Measurements from ENCODE around the gene ZFYVE26. TPM values are rescaled to one million over a fixed set of nuclear protein-coding genes. Genes with fewer than 3 reads are reported as not detected.

The ZFYVE26 gene
- total RNA-seq, 1 experiment from 2014 or later = 21.1 TPM

GRCh38 chr14:67735336-67736147, 80.8 kb downstream of the ZFYVE26 start:
- Histone ChIP-seq H3F3A (ENCODE audit: low read length, unreplicated experiment) (no peaks in the 10 kb centered on the region), H4K20me1 (ENCODE audit: low read length) (no peaks in the 10 kb centered on the region), H3K4me1 (ENCODE audit: insufficient read depth, low read length) (peaks cover 14% of the 10 kb centered on the region), H3K4me3 (ENCODE audit: low read length) (no peak overlapping the region), H2AFZ (ENCODE audit: low read length) (no peak overlapping the region), H3K9ac (ENCODE audit: low read length) (no peak overlapping the region), H3K27ac (ENCODE audit: low read length) (no peak overlapping the region), H3K27me3 (ENCODE audit: low read length) (no peaks in the 10 kb centered on the region), H3K4me2 (ENCODE audit: low read length) (no peak overlapping the region), H3K79me2 (ENCODE audit: low read length) (no peaks in the 10 kb centered on the region), H3K9me3 (ENCODE audit: low read length) (no peaks in the 10 kb centered on the region), H3K36me3 (ENCODE audit: low read depth, low read length) (no peaks in the 10 kb centered on the region), H3K9me2 (replicated peaks; ENCODE audit: low read length) (no peaks in the 10 kb centered on the region)
- DNase-seq (no peak), ATAC-seq (no peak)
- intact Hi-C loops (cut with micrococcal nuclease) = no loop called here
- ChIA-PET CTCF (no interaction called here), POLR2A (ENCODE audit: unreplicated experiment) (no interaction called here)
- no TSS peak for BruUV-seq (replicated peaks)
- no peak for TF ChIP-seq EZH2 (IDR thresholded peaks at IDR 0.05; ENCODE audit: low read length, unreplicated experiment)
- no peak for TF ChIP-seq CTCF (conservative IDR thresholded peaks at IDR 0.05; ENCODE audit: low read depth, low read length)
- TF ChIP-seq EZH2phosphoT487 (IDR thresholded peaks at IDR 0.05; ENCODE audit: borderline replicate concordance, low read length) = no peak

- no peaks in the 10 kb centered on the region for H3K79me2 ChIP-seq (ENCODE audit: low read length)
- BruUV-seq (replicated peaks) = no TSS peak
- no peak overlapping the region for H3K9ac ChIP-seq (ENCODE audit: low read length)
- TF ChIP-seq CTCF (conservative IDR thresholded peaks at IDR 0.05; ENCODE audit: low read depth, low read length) (peak; percentile 21; the same call in 1 of the 2 replicates), EZH2phosphoT487 (IDR thresholded peaks at IDR 0.05; ENCODE audit: borderline replicate concordance, low read length) (no peak)
- H3K9me3 ChIP-seq (ENCODE audit: low read length) = no peaks in the 10 kb centered on the region
- peaks cover 10% of the 10 kb centered on the region for H3K4me1 ChIP-seq (ENCODE audit: insufficient read depth, low read length)
- ATAC-seq = peak; percentile 32; the same call in 1 of the 2 replicates
- no peaks in the 10 kb centered on the region for H3F3A ChIP-seq (ENCODE audit: low read length, unreplicated experiment)
- no peak overlapping the region for H2AFZ ChIP-seq (ENCODE audit: low read length)
- no peaks in the 10 kb centered on the region for H4K20me1 ChIP-seq (ENCODE audit: low read length)
- intact Hi-C loops (cut with micrococcal nuclease) = no loop called here
- H3K9me2 ChIP-seq (replicated peaks; ENCODE audit: low read length) = no peaks in the 10 kb centered on the region
- DNase-seq = no peak
- no peaks in the 10 kb centered on the region for H3K27me3 ChIP-seq (ENCODE audit: low read length)
- POLR2A ChIA-PET (ENCODE audit: unreplicated experiment) = no interaction called here
- H3K4me3 ChIP-seq (ENCODE audit: low read length) = no peak overlapping the region
- CTCF ChIA-PET = no interaction called here
- no peaks in the 10 kb centered on the region for H3K36me3 ChIP-seq (ENCODE audit: low read depth, low read length)
- H3K27ac ChIP-seq (ENCODE audit: low read length) = no peak overlapping the region
- H3K4me2 ChIP-seq (ENCODE audit: low read length) = no peak overlapping the region
Measured at GRCh38 chr14:67734675-67735074, 81.7 kb downstream of the ZFYVE26 start.

GRCh38 chr14:67733616-67734015, 82.8 kb downstream of the ZFYVE26 start:
- Histone ChIP-seq H4K20me1 (ENCODE audit: low read length) (no peaks in the 10 kb centered on the region), H3F3A (ENCODE audit: low read length, unreplicated experiment) (no peaks in the 10 kb centered on the region), H3K9ac (ENCODE audit: low read length) (no peak overlapping the region), H3K27ac (ENCODE audit: low read length) (no peak overlapping the region), H3K4me1 (ENCODE audit: insufficient read depth, low read length) (no peaks in the 10 kb centered on the region), H2AFZ (ENCODE audit: low read length) (no peak overlapping the region), H3K4me2 (ENCODE audit: low read length) (no peak overlapping the region), H3K36me3 (ENCODE audit: low read depth, low read length) (no peaks in the 10 kb centered on the region), H3K9me2 (replicated peaks; ENCODE audit: low read length) (no peaks in the 10 kb centered on the region), H3K79me2 (ENCODE audit: low read length) (no peaks in the 10 kb centered on the region), H3K9me3 (ENCODE audit: low read length) (no peaks in the 10 kb centered on the region), H3K27me3 (ENCODE audit: low read length) (no peaks in the 10 kb centered on the region), H3K4me3 (ENCODE audit: low read length) (no peak overlapping the region)
- no TSS peak for BruUV-seq (replicated peaks)
- POLR2A ChIA-PET (ENCODE audit: unreplicated experiment) = no interaction called here
- ATAC-seq = no peak
- CTCF ChIA-PET = no interaction called here
- intact Hi-C loops (cut with micrococcal nuclease) = no loop called here
- no peak for TF ChIP-seq EZH2phosphoT487 (IDR thresholded peaks at IDR 0.05; ENCODE audit: borderline replicate concordance, low read length)
- no peak for TF ChIP-seq CTCF (conservative IDR thresholded peaks at IDR 0.05; ENCODE audit: low read depth, low read length)
- TF ChIP-seq EZH2 (IDR thresholded peaks at IDR 0.05; ENCODE audit: low read length, unreplicated experiment) = no peak
- DNase-seq = no peak
